SK-N-SH treated with all-trans-retinoic acid at 6 μM for 48 hours (cell line): ENCODE data around the gene STARD13.

Experiments
- CREB5 ChIP-seq: fragments of 250-450 bp; sonication (Bioruptor Pico); IDR thresholded peaks from 2 replicates; pipeline ENCODE4 v1.5.1; 2020; ENCODE audit warnings: low read depth, mild to moderate bottlenecking, moderate library complexity
- CSDC2 ChIP-seq: fragments of 250-450 bp; sonication (Bioruptor Pico); IDR thresholded peaks from 2 replicates; pipeline ENCODE4 v1.5.0; 2020; ENCODE audit warnings: mild to moderate bottlenecking, moderate library complexity

GRCh38 chr13:33060815-33061214, 224.7 kb downstream of the STARD13 start:
- TF ChIP-seq CREB5 (CRISPR knock-in tag) (no peak), CSDC2 (CRISPR knock-in tag) (no peak)
